CD8-positive, alpha-beta memory T cell (primary cell): ENCODE measurements around the gene MAMDC2. TPM values are rescaled to one million over a fixed set of nuclear protein-coding genes. Genes with fewer than 3 reads are reported as not detected.

Experiments used
- CTCF ChIA-PET: fragments of 350-600 bp; sonication (Branson Sonifier 250); formaldehyde crosslinking; loops from one replicate; lab custom pipeline; 2021; ENCODE audit warnings: antibody characterized with exemption; lab: Charles Lee
- POLR2A ChIA-PET: fragments of 350-600 bp; sonication (Branson Sonifier 250); formaldehyde crosslinking; loops from one replicate; lab custom pipeline; 2021; ENCODE audit warnings: antibody characterized with exemption; lab: Charles Lee
- DNase-seq, 5 donors: peaks; one replicate each; pipeline versions ENCODE4 v3.0.0 to v3.0.0-alpha.2; 2020 to 2022; ENCODE audit warnings: mixed read lengths in 1 of 5
- H3K27ac ChIP-seq: one replicate; pipeline ENCODE4 v1.7.0; 2013; ENCODE audit warnings: low read depth, mild to moderate bottlenecking, low read length, moderate library complexity
- H3K27me3 ChIP-seq: 2 replicates; pipeline ENCODE4 v1.7.0; 2013; ENCODE audit warnings: low read length, mild to moderate bottlenecking; ENCODE audit not compliant: insufficient read depth, poor library complexity, severe bottlenecking
- H3K36me3 ChIP-seq: 2 replicates; pipeline ENCODE4 v1.7.0; 2013; ENCODE audit warnings: mild to moderate bottlenecking, low read length, moderate library complexity; ENCODE audit not compliant: insufficient read depth
- H3K4me1 ChIP-seq: 2 replicates; pipeline ENCODE4 v1.7.0; 2013; ENCODE audit warnings: mild to moderate bottlenecking, low read length, moderate library complexity; ENCODE audit not compliant: insufficient read depth
- H3K4me3 ChIP-seq: 2 replicates; pipeline ENCODE4 v1.7.0; 2013; ENCODE audit warnings: mild to moderate bottlenecking, low read length
- H3K9me3 ChIP-seq: 2 replicates; pipeline ENCODE4 v1.7.0; 2013; ENCODE audit warnings: mild to moderate bottlenecking, low read length
- H3K27ac Mint-ChIP-seq, 8 donors: one replicate each; pipeline ENCODE4 v1.8.0; 2020 to 2021; ENCODE audit warnings: mixed read lengths in 8 of 8, mild to moderate bottlenecking in 6 of 8, inconsistent platforms in 3 of 8, moderate library complexity in 3 of 8
- H3K27me3 Mint-ChIP-seq, 2 donors: one replicate each; pipeline ENCODE4 v1.8.0; 2020 to 2021; ENCODE audit warnings: mixed read lengths in 2 of 2, mild to moderate bottlenecking in 1 of 2, moderate library complexity in 1 of 2
- H3K36me3 Mint-ChIP-seq, 3 donors: one replicate each; pipeline ENCODE4 v1.8.0; 2020 to 2021; ENCODE audit warnings: mixed read lengths in 3 of 3, inconsistent platforms in 1 of 3, mild to moderate bottlenecking in 1 of 3
- H3K4me1 Mint-ChIP-seq, 3 donors: one replicate each; pipeline ENCODE4 v1.8.0; 2020 to 2021; ENCODE audit warnings: mixed read lengths in 3 of 3, inconsistent platforms in 1 of 3, mild to moderate bottlenecking in 1 of 3
- H3K4me3 Mint-ChIP-seq, 7 donors: one replicate each; pipeline ENCODE4 v1.8.0; 2020 to 2021; ENCODE audit warnings: mixed read lengths in 7 of 7, mild to moderate bottlenecking in 6 of 7, moderate library complexity in 4 of 7, inconsistent platforms in 2 of 7
- H3K9me3 Mint-ChIP-seq, 5 donors: one replicate each; pipeline ENCODE4 v1.8.0; 2020 to 2022; ENCODE audit warnings: mixed read lengths in 5 of 5, mild to moderate bottlenecking in 3 of 5, moderate library complexity in 2 of 5, inconsistent platforms in 1 of 5
- polyA plus RNA-seq: library from polyadenylated mRNA; unstranded; fragments of 300-500 nt; fragmentation: Illumina TruSeq; gene quantifications from one replicate; pipeline ENCODE4 v1.2.3, GENCODE V29; 2021
- total RNA-seq, 2 experiments: library from RNA; stranded (reverse); gene quantifications; one replicate each; pipeline ENCODE4 v1.2.3, GENCODE V29; 2021

Gene MAMDC2
- total and polyA plus RNA-seq, 3 experiments from 2014 or later = 0.10 TPM; not detected in 2

GRCh38 chr9:70217029-70217428, 173.4 kb downstream of the MAMDC2 start:
- CTCF ChIA-PET = no interaction called here
- no peak overlapping the region for H3K27ac Mint-ChIP-seq
- Histone ChIP-seq H3K27me3 (no peaks in the 10 kb centered on the region), H3K27ac (no peak overlapping the region), H3K36me3 (no peaks in the 10 kb centered on the region), H3K4me1 (no peaks in the 10 kb centered on the region), H3K4me3 (no peak overlapping the region), H3K9me3 (no peaks in the 10 kb centered on the region)
- H3K36me3 Mint-ChIP-seq = peaks cover 14 to 30% (median 17%) of the 10 kb centered on the region in 3 donors
- DNase-seq = no peak
- no peaks in the 10 kb centered on the region for H3K4me1 Mint-ChIP-seq
- POLR2A ChIA-PET = no interaction called here
- peaks cover 2 to 5% of the 10 kb centered on the region in 2 donors for H3K27me3 Mint-ChIP-seq
- no peak overlapping the region for H3K4me3 Mint-ChIP-seq
- H3K9me3 Mint-ChIP-seq = peaks cover 2 to 24% (median 10%) of the 10 kb centered on the region in 5 donors

DNA sequence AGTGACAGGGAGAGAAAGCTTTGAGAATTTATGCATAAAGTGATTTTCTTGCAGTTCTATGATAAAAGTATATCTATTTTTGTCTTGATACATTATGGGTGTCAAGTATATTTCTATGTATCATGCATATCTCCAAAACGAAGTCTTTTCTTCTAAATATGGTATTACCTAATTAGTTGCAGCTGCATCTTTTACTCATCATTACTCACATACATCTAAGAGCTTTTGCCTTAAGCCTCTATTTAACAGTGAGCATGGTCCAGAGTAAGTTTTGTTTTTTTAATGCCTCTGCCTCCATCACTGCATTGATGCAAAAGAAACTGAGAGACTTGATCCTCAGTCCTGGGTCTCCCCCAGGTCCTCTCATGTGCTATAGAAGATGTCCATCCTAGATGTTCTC, 175.1 kb downstream of the MAMDC2 start:
- Histone ChIP-seq H3K36me3 (no peaks in the 10 kb centered on the region), H3K4me3 (no peak overlapping the region), H3K27me3 (no peaks in the 10 kb centered on the region), H3K9me3 (no peaks in the 10 kb centered on the region), H3K27ac (no peak overlapping the region), H3K4me1 (no peaks in the 10 kb centered on the region)
- Mint-ChIP-seq H3K4me1 (no peaks in the 10 kb centered on the region), H3K36me3 (peaks cover 11 to 22% (median 12%) of the 10 kb centered on the region in 3 donors), H3K27me3 (peaks cover 0 to 2% of the 10 kb centered on the region in 2 donors), H3K27ac (no peak overlapping the region), H3K4me3 (no peak overlapping the region), H3K9me3 (peaks cover 0 to 11% (median 0%) of the 10 kb centered on the region in 5 donors)
- CTCF ChIA-PET = interaction anchor here (1.6 kb wide), 1 partner anchor 9 kb away, joined by 4 read pairs; no protein-coding TSS in a partner anchor
- DNase-seq = no peak
- POLR2A ChIA-PET = no interaction called here

DNA sequence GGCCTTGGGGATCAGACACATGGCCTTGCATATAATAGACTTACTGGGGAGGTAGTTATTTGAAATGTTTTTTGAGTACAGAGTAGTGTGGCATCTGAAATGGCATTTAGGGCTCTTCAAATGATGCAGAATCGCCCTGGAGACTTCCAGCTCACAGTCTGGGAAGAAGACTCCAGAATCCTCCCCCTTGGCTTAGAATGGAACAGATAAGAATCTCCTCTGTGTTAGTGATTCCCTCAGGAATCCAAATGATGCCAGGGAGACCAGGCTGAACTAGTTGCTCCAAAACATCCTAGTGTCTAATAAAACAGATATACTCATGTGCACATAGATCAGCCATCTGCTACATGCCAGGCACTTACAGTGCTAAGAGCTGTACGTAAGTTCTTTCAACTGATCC, 176.6 kb downstream of the MAMDC2 start:
- H3K9me3 Mint-ChIP-seq = no peaks in the 10 kb centered on the region
- H3K4me1 Mint-ChIP-seq = no peaks in the 10 kb centered on the region
- no peaks in the 10 kb centered on the region for H3K27me3 ChIP-seq
- no peaks in the 10 kb centered on the region for H3K36me3 ChIP-seq
- CTCF ChIA-PET = no interaction called here
- POLR2A ChIA-PET = no interaction called here
- H3K4me3 ChIP-seq = no peak overlapping the region
- no peak overlapping the region for H3K27ac Mint-ChIP-seq
- no peak overlapping the region for H3K27ac ChIP-seq
- H3K4me1 ChIP-seq = no peaks in the 10 kb centered on the region
- H3K4me3 Mint-ChIP-seq = no peak overlapping the region
- DNase-seq = no peak
- peaks cover 2 to 7% (median 3%) of the 10 kb centered on the region in 3 donors for H3K36me3 Mint-ChIP-seq
- no peaks in the 10 kb centered on the region for H3K9me3 ChIP-seq
- peaks cover 0 to 2% of the 10 kb centered on the region in 2 donors for H3K27me3 Mint-ChIP-seq

DNA sequence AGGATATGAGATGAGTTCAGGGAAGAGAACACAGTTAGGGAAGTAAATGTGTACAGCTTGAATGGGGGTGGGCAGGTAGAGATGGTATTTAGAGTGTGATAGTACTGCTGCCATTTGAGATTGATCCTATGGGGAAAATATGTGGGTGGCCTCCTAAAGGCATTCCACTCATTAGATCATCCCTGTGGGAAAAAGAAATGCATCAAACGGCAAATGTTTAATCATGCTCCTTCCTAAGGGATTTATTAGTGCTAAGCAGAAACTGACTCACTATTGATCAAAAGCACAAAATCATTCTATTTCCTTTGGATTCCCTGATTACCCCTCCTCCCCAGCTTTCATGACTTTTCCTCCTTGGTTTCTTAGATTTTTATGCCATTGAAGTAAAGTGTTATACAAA, 178.7 kb downstream of the MAMDC2 start:
- no peak overlapping the region for H3K27ac ChIP-seq
- no peaks in the 10 kb centered on the region for H3K9me3 Mint-ChIP-seq
- POLR2A ChIA-PET = no interaction called here
- H3K9me3 ChIP-seq = no peaks in the 10 kb centered on the region
- H3K4me1 Mint-ChIP-seq = no peaks in the 10 kb centered on the region
- no peaks in the 10 kb centered on the region for H3K36me3 ChIP-seq
- no peak overlapping the region for H3K27ac Mint-ChIP-seq
- H3K27me3 Mint-ChIP-seq = peaks cover 0 to 2% of the 10 kb centered on the region in 2 donors
- no peaks in the 10 kb centered on the region for H3K4me1 ChIP-seq
- no peak for DNase-seq
- no peaks in the 10 kb centered on the region for H3K27me3 ChIP-seq
- CTCF ChIA-PET = no interaction called here
- no peak overlapping the region for H3K4me3 Mint-ChIP-seq
- no peaks in the 10 kb centered on the region for H3K36me3 Mint-ChIP-seq
- no peak overlapping the region for H3K4me3 ChIP-seq

DNA sequence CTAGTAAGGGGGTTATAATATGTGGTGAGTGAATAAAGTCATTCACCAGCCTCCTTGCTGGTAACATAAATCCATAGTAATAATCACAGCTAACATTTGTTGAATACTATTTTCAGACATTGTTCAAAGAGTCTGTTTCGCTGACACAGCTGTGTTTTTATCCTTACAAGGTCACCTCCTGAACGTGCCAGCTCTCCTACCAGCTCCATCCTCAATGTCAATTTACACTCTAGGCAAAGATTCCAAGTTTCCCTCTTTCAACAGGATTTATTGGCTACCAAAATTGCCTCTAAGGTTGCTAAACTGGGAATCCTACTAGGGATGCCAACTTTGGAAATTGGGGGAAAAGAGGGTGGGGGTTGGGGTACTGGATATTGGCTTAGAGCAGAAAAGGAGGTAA, 184.5 kb downstream of the MAMDC2 start:
- no peak overlapping the region for H3K4me3 Mint-ChIP-seq
- CTCF ChIA-PET = interaction anchor here (1.4 kb wide), 1 partner anchor 10 kb away, joined by 4 read pairs; no protein-coding TSS in a partner anchor
- H3K27ac ChIP-seq = no peak overlapping the region
- peaks cover 1 to 7% of the 10 kb centered on the region in 2 donors for H3K27me3 Mint-ChIP-seq
- no peaks in the 10 kb centered on the region for H3K27me3 ChIP-seq
- H3K4me1 ChIP-seq = no peaks in the 10 kb centered on the region
- H3K36me3 Mint-ChIP-seq = peaks cover 0 to 7% (median 0%) of the 10 kb centered on the region in 3 donors
- no peaks in the 10 kb centered on the region for H3K4me1 Mint-ChIP-seq
- no peak for DNase-seq
- no peak overlapping the region for H3K4me3 ChIP-seq
- no peak overlapping the region for H3K27ac Mint-ChIP-seq
- H3K9me3 Mint-ChIP-seq = no peaks in the 10 kb centered on the region
- no peaks in the 10 kb centered on the region for H3K36me3 ChIP-seq
- H3K9me3 ChIP-seq = no peaks in the 10 kb centered on the region
- POLR2A ChIA-PET = no interaction called here

DNA sequence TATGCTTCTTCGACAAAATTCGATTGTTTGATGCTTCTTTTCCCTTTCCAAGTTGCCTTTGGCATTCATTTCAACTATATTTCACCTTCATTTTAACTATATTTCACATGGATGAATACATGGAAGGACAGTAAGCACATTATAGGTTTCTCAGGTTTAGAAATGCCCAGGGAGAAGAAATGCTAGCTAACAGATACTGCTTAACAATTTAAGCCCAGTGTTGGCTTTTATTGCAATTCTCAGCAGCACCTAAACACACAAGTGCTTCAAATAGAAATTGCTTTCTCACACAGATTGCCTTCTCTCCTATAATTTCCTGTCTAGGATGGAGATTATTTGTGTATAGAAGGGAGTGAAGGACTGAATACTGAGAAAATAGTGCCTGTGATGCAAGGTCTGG, 185.0 kb downstream of the MAMDC2 start:
- Mint-ChIP-seq H3K4me1 (peaks cover 0 to 1% (median under 1%) of the 10 kb centered on the region in 3 donors), H3K36me3 (peaks cover 0 to 7% (median under 1%) of the 10 kb centered on the region in 3 donors), H3K27ac (no peak overlapping the region), H3K27me3 (peaks cover 2 to 10% of the 10 kb centered on the region in 2 donors), H3K4me3 (no peak overlapping the region), H3K9me3 (no peaks in the 10 kb centered on the region)
- no peak overlapping the region for H3K4me3 ChIP-seq
- H3K36me3 ChIP-seq = no peaks in the 10 kb centered on the region
- no peaks in the 10 kb centered on the region for H3K9me3 ChIP-seq
- H3K27ac ChIP-seq = no peak overlapping the region
- ChIA-PET POLR2A (no interaction called here), CTCF (interaction anchor here (1.4 kb wide), 1 partner anchor 10 kb away, joined by 4 read pairs; no protein-coding TSS in a partner anchor)
- no peaks in the 10 kb centered on the region for H3K4me1 ChIP-seq
- H3K27me3 ChIP-seq = no peaks in the 10 kb centered on the region
- DNase-seq = no peak

GRCh38 chr9:70229026-70229425, 185.4 kb downstream of the MAMDC2 start:
- peaks cover 0 to 7% (median 2%) of the 10 kb centered on the region in 3 donors for H3K36me3 Mint-ChIP-seq

GRCh38 chr9:70229579-70229978, 185.9 kb downstream of the MAMDC2 start:
- CTCF ChIA-PET = no interaction called here

More at GRCh38 chr9:70229026-70229425, 185.4 kb downstream of the MAMDC2 start:
- no peak overlapping the region for H3K4me3 Mint-ChIP-seq
- POLR2A ChIA-PET = no interaction called here
- H3K4me1 ChIP-seq = no peaks in the 10 kb centered on the region
- no peak overlapping the region for H3K27ac Mint-ChIP-seq
- H3K36me3 ChIP-seq = no peaks in the 10 kb centered on the region
- no peak overlapping the region for H3K4me3 ChIP-seq
- peaks cover 0 to 2% (median 0%) of the 10 kb centered on the region in 5 donors for H3K9me3 Mint-ChIP-seq
- no peaks in the 10 kb centered on the region for H3K27me3 ChIP-seq
- H3K9me3 ChIP-seq = no peaks in the 10 kb centered on the region
- no peak overlapping the region for H3K27ac ChIP-seq
- DNase-seq = no peak
- H3K4me1 Mint-ChIP-seq = peaks cover 0 to 5% (median 5%) of the 10 kb centered on the region in 3 donors
- CTCF ChIA-PET = no interaction called here
- H3K27me3 Mint-ChIP-seq = peaks cover 5 to 15% of the 10 kb centered on the region in 2 donors

More at GRCh38 chr9:70229579-70229978, 185.9 kb downstream of the MAMDC2 start:
- no peak for DNase-seq
- Mint-ChIP-seq H3K27me3 (peaks cover 5 to 15% of the 10 kb centered on the region in 2 donors), H3K27ac (peak overlapping the region in 1 of 8 donors; percentile 14), H3K4me1 (peaks cover 0 to 6% (median 5%) of the 10 kb centered on the region in 3 donors), H3K9me3 (peaks cover 0 to 2% (median 0%) of the 10 kb centered on the region in 5 donors), H3K36me3 (peaks cover 0 to 7% (median 2%) of the 10 kb centered on the region in 3 donors), H3K4me3 (no peak overlapping the region)
- Histone ChIP-seq H3K9me3 (no peaks in the 10 kb centered on the region), H3K4me1 (no peaks in the 10 kb centered on the region), H3K27ac (no peak overlapping the region), H3K27me3 (no peaks in the 10 kb centered on the region), H3K36me3 (no peaks in the 10 kb centered on the region), H3K4me3 (no peak overlapping the region)
- POLR2A ChIA-PET = no interaction called here
